GM06990 (cell line): ENCODE data around the gene ATXN2.
"Not testable (repeated sequence)": the region's sequence is repeated elsewhere in the genome, so short reads cannot be mapped to it uniquely, and the experiment has no call there.

ENCODE experiments used
- DNase-seq: peaks from one replicate; pipeline ENCODE4 v3.0.0-alpha.2; 2011; ENCODE audit not compliant: insufficient read length; ENCODE audit errors: extremely low read depth
- H3K27me3 ChIP-seq: replicated peaks from 2 replicates; pipeline ENCODE4 v1.6.0; 2011; ENCODE audit warnings: low read length; ENCODE audit not compliant: control insufficient read depth, insufficient read depth
- H3K36me3 ChIP-seq: 2 replicates; pipeline ENCODE4 v1.5.1; 2011; ENCODE audit warnings: low read length; ENCODE audit not compliant: control insufficient read depth, insufficient read depth
- H3K4me3 ChIP-seq: replicated peaks from 2 replicates; pipeline ENCODE4 v1.5.1; 2011; ENCODE audit warnings: low read depth, mild to moderate bottlenecking, control low read depth, low read length
- CTCF ChIP-seq: IDR thresholded peaks from 2 replicates; pipeline ENCODE4 v1.5.1; 2011; ENCODE audit warnings: low read length, control low read depth, mild to moderate bottlenecking, inconsistent platforms; ENCODE audit not compliant: insufficient read depth, poor library complexity, severe bottlenecking

ATXN2 gene

GRCh38 chr12:111462210-111462769 lies 136.8 kb downstream of the ATXN2 start:
- DNase-seq, result no peak
- no peak for TF ChIP-seq CTCF
- Histone ChIP-seq H3K36me3 (peaks cover under 1% of the 10 kb centered on the region), H3K27me3 (no peaks in the 10 kb centered on the region), H3K4me3 (no peak overlapping the region)

- not testable (repeated sequence) for H3K4me3 ChIP-seq, DNase-seq, H3K27me3 ChIP-seq, H3K36me3 ChIP-seq
These were observed 139.0 kb downstream of the ATXN2 start for GRCh38 chr12:111460111-111460510.

- peaks cover 14% of the 10 kb centered on the region for H3K36me3 ChIP-seq
- no peak for TF ChIP-seq CTCF
- DNase-seq, result no peak
These were observed 140.5 kb downstream of the ATXN2 start for GRCh38 chr12:111458546-111459172.

GRCh38 chr12:111457577-111457976 lies 141.5 kb downstream of the ATXN2 start:
- no peaks in the 10 kb centered on the region for H3K27me3 ChIP-seq
- peaks cover 21% of the 10 kb centered on the region for H3K36me3 ChIP-seq
- no peak for DNase-seq
- no peak for TF ChIP-seq CTCF
- no peak overlapping the region for H3K4me3 ChIP-seq

More at GRCh38 chr12:111458546-111459172, 140.5 kb downstream of the ATXN2 start:
- H3K4me3 ChIP-seq, result no peak overlapping the region
- H3K27me3 ChIP-seq, result no peaks in the 10 kb centered on the region

GRCh38 chr12:111457071-111457470 lies 142.0 kb downstream of the ATXN2 start:
- no peak for TF ChIP-seq CTCF
- Histone ChIP-seq H3K4me3 (no peak overlapping the region), H3K36me3 (peaks cover 21% of the 10 kb centered on the region), H3K27me3 (no peaks in the 10 kb centered on the region)
- no peak for DNase-seq

GRCh38 chr12:111455448-111456320 lies 143.4 kb downstream of the ATXN2 start:
- no peak for DNase-seq
- H3K4me3 ChIP-seq, result no peak overlapping the region
- no peaks in the 10 kb centered on the region for H3K27me3 ChIP-seq
- peaks cover 24% of the 10 kb centered on the region for H3K36me3 ChIP-seq
- TF ChIP-seq CTCF, result no peak
